Ovary (tissue), 3 donors: ENCODE measurements around the gene MINDY4B.

Experiments used
- EP300 ChIP-seq: sonication (generic); formaldehyde crosslinking; IDR thresholded peaks from one replicate; pipeline ENCODE4 v1.6.1; 2017; ENCODE audit warnings: antibody characterized with exemption
- TF ChIP-seq, protein P1 (sequence below), 3 donors: fragments of 450-650 bp in 2 of 3; fragments of 200-600 bp in 1 of 3; IDR thresholded peaks; one replicate each; pipeline versions ENCODE4 v1.5.1 to v1.8.0; 2016 to 2022; ENCODE audit warnings: antibody characterized with exemption in 3 of 3, mild to moderate bottlenecking in 1 of 3
- donor health status: DM: no; HTN: no; CAD: no.

DNA sequence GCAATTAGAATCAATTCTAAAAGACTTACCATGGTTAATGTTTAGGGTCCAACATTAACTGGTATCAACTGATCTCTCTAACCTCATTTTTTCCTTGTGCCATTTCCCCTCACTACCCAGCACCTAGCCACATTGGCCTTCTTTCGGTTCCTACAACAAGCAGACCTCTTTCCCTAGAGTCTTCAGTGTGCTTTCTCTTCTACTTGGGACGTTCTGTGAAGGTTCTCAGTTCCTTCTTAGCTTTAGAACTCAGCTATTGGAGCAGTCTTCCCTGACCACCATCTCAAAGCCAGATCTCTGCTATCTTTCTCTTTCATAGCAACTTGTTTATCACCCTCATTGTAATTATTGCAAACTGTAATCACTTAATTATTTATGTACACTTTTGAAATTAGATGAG lies 31.5 kb upstream of the MINDY4B start:
- no peak for TF ChIP-seq EP300
- TF ChIP-seq, protein P1, sequence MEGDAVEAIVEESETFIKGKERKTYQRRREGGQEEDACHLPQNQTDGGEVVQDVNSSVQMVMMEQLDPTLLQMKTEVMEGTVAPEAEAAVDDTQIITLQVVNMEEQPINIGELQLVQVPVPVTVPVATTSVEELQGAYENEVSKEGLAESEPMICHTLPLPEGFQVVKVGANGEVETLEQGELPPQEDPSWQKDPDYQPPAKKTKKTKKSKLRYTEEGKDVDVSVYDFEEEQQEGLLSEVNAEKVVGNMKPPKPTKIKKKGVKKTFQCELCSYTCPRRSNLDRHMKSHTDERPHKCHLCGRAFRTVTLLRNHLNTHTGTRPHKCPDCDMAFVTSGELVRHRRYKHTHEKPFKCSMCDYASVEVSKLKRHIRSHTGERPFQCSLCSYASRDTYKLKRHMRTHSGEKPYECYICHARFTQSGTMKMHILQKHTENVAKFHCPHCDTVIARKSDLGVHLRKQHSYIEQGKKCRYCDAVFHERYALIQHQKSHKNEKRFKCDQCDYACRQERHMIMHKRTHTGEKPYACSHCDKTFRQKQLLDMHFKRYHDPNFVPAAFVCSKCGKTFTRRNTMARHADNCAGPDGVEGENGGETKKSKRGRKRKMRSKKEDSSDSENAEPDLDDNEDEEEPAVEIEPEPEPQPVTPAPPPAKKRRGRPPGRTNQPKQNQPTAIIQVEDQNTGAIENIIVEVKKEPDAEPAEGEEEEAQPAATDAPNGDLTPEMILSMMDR (IDR thresholded peaks at IDR 0.05), result no peak
